Right lung (tissue), 5 donors: ENCODE measurements around the gene ECM1. TPM values are rescaled to one million over a fixed set of nuclear protein-coding genes. Genes with fewer than 3 reads are reported as not detected.
A peak's percentile ranks its signal among the peaks of the same experiment; 100 is the strongest.

Source experiments
- DNase-seq, 2 donors: peaks; one replicate each; pipeline ENCODE4 v3.0.0-alpha.2; 2013
- polyA plus RNA-seq, 5 donors: library from polyadenylated mRNA; unstranded; fragments of 120-200 nt; gene quantifications; one replicate each; pipeline versions ENCODE4 v1.2.1 to v1.2.3, GENCODE V29; 2013; ENCODE audit warnings: inconsistent platforms in 1 of 5, low replicate concordance in 1 of 5; ENCODE audit not compliant: insufficient read length in 5 of 5, insufficient read depth in 1 of 5

Gene ECM1
- polyA plus RNA-seq, 5 donors = 2.2 to 4.1 (median 3.2) TPM

DNA sequence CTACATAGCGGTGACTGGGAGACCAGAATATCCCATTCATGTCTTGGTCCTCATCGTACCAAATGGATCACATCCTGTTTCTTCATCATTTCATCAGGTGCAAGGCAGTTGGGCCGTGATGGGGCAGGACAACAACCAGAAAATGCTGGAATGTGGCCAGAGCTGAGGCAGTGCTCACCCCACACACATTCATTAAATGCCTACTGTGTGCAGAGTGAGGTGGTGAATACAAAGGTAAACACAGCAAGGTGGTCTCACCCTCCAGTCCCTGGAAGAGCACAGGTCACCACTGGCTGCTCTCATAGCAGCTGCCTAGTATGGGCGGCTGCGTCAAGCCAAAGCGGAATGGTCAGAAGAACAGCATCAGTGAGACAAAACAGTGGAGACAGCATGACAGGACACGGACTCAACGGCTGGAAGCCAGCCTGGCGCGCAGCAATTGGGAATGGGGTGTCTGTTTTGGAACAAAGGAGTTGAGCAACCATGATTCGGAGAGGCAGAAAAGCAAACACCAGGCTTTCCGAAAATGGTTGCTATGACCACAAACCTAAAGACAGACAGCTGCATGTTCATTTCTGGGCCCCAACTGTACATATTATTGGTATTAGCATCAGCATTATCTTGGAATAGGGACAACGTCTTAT, 35.7 kb downstream of the ECM1 start:
- DNase-seq = peak in 1 of 2 donors; percentile 76

DNA sequence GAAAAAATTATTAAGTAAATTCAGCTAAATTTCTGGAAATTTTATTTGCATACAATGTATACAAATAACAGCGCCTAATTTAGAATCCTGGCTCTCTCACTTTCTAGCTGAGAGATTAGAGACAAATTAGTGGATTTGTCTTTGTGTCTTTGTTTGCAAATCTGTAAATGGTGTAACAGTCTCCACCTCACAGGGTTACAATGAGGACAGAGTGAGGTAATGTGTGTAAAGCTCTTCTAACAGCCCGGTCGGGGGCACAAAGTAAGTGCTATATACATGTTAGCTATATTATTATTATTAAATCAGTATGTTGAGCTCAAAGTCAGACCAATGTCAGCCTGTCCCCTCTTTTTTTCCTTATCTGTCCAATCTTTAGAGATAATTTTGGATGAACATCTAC, 36.3 kb downstream of the ECM1 start:
- DNase-seq = no peak

DNA sequence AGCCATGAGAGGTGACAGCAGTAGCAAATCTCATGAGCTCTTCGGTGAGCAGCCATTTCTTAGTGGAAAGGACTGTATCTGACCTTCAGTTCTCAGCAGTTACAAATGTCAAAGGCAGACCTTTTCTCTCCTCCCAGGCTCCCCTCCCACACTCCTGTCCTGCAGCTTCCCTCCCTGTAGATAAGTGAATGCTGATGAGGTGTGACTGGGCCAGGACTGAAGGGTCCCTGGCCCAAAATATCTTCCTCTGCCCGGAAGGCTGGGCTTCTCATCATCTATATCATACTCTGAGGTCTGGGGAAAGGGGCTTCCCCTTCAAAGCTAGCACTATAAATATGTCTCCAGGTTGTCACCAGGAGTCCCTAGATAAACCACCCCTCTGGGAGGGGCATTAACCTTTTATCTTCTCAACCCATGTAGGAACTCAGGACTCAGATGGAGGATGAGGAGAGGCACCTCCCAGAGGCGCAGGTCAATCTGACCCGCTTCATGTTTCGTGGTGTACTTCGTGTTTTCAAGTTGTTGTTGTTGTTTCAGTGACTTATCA, 37.6 kb downstream of the ECM1 start:
- DNase-seq = no peak

DNA sequence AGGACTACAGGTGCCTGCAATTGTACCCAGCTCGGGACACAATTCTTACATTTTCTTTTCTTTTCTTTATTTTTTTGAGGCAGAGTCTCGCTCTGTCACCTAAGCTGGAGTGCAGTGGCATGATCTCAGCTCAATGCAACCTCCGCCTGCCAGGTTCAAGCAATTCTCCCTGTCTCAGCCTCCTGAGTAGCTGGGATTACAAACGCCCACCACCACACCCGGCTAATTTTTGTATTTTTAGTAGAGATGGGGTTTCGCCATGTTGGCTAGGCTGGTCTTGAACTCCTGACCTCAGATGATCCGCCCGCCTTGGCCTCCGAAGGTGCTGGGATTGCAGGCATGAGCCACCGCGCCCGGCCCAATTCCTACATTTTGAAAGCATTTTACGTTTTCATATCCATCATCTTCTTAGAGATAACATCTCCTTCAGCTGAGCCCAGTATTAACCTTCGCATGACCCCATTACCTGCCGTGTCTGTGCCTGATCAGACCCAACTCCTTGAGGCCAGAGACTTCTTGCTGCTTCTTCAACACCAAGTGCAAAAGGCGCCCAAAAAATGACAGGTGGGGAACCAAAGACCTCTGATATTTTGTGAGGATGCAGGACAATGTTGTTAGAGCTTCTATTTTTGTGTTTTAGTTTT, 38.5 kb downstream of the ECM1 start:
- no peak for DNase-seq

DNA sequence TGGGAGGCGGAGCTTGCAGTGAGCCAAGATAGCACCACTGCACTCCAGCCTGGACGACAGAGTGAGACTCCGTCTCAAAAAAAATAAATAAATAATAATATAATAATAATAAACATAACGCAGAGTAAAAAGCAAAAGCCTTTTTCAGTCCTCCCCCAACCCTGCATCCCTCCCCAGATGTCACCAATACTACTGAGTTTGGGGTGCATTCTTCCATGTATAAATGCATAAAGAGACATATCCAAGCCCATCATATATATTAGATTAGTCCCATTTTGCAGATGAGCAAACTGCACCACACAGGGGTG, 40.4 kb downstream of the ECM1 start:
- DNase-seq = no peak

DNA sequence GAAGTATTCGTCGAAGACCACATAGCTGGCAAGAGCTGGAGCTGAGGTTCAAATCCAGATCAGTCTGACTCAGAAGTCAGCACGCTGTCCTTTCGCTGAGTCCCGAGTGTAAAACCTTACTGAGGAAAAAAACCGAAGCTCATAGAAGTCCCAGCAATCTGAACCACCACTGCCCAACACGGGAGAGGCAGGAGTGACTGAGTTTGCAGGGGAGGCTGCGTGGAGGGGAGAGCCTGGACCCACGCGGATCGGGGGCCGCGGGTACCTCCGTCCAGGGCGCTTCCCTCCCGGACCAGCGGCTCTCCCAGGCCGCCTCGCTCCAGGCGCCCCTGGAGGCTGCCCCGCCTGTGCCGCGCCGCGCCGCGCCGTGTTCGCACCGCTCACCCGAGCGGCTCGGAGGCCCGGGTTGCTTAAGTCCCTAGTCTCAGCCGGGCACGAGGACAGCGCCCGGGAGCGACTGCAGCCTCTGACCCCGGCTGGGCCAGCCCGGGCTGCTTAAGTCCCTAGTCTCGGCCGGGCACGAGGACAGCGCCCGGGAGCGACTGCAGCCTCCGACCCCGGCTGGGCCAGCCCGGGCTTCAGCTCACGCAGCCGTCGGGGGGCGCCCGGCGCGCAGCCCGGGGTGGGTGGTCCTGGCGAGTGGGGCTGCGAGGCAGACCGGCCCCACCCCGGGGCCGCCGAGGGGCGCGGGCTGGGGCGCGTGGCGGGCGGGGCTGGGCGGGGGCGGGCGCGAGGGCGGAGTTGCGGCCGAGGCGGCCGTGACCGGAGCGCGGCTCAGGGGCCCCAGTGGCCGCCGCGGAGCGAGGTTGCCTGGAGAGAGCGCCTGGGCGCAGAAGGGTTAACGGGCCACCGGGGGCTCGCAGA, 41.0 kb downstream of the ECM1 start, which contains the start of gene ADAMTSL4:
Gene ADAMTSL4 (plus strand): TSS at position 777 of the 864 bp plus-strand sequence. CDS start 2,881 bp downstream, outside the sequence.
- peak; percentile 68 to 76 for DNase-seq

DNA sequence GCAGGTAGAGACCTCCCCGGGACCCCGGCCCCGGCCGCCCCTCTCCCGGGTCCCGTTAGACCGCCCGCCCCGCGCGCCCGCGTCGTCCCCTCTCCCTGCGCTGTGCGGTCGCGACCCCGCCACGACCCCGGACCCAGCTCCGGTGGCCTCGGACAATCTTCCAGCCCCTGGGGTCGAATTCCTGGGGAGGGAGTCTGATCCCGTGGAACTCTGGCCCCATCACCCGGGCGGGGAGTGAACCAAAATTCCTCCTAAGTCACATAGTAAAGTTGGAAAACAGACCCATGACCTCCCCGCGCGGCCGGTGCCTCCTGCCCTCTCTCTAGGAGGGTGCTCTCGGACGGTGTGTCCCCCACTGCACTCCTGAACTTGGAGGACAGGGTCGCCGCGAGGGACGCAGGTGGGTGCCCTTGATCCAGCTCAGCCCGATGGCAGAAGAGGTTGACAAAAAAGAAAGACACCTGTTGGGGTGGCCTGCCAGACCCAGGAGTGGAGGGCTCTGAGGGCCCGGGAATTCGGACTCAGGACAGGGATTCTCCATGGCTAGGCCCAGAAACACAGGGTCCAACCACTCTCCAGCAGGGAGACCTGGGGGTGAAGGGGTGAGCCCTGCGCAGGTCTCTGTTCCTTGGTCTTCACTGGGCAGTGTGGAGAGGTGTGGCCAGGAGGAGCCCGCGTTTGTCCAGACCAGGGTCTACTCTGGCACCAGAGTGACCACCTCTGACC, 41.8 kb downstream of the ECM1 start:
- no peak for DNase-seq

DNA sequence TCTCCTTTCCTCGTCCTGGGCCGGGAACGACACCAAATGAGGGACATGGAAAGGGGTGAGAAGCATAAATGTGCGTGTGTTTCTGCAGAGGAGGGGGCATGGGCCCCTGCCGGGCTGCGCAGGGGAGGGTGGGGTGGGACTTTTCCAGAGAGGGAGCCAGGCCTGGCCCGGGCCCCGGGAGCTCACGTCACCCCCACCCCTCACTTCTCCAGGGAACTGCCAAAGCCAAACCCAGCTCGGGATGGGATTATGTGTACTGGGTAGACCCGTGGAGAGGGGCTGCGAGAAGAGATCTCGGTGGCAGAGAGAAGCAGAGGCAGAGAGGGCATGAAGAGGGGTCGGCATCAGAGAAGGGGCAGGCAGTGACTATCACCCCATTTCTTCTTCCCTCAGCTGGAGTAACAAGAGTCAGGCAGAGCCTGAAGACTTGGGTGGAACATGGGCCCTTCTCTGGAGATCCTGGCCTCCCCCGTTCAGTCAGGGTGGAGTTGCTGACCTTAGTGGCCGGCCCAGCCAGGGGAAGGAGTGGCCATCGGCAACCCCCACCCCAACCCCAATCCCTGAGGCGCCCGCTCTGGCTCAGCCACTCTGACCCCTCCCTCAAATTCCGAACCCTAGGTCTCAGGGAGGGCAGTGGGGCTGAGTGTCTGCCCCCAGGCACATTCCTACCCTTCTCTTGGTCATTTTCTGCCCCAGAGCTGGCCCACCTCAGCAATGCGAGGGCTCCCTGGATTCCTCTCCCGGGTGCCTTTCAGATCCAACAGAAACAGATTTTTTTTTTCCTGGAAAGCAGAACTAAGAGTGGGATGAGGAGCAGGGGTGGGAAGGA, 42.5 kb downstream of the ECM1 start:
- DNase-seq = no peak

DNA sequence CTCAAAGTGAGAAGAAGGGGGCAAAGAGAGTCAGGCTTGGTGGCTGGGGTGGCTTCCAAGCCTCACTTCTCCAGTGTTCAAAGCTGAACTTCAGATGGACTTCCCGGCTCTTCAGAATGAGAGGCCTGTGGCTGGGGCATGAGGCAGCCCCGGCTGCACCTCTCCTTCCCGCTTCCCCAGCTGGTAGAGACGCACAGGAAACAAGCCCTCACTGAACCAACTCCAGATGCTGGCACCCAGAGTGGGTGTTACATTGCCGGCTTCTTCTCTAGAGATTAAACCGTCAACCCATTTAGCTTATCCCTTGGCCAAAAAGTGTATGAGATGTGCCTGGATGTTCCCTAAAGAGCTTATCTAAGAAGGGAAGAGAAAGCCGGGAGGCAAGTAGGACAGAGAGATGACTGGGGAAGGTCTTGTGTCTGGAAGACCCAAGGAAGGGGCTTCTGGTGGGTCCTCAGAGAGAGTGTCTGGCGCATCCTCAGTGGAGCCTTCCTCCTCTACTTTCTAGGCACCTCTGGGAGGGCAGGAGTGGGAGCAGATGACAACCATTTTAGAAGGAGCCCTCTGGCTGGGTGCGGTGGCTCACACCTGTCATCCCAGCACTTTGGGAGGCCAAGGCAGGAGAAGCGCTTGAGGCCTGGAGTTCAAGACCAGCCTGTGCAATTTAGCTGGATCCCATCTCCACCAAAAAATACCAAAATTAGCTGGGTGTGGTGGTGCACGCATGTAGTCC, 43.3 kb downstream of the ECM1 start:
- no peak for DNase-seq

DNA sequence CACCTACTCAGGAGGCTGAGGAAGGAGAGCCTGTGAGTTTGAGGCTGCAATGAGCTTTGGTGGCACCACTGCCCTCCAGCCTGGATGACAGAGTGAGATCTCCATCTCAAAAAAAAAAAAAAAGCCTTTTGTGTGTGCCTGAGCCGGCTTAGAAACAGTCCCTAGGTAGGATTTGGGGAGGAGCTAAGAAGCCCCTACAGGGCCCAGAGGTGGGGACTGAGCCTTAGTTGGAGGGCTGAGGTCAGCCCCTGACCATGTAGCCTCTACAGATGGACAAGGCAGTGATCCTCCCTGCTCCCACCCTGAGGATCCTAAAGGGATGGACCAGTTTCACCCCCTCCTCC, 43.8 kb downstream of the ECM1 start:
- no peak for DNase-seq

DNA sequence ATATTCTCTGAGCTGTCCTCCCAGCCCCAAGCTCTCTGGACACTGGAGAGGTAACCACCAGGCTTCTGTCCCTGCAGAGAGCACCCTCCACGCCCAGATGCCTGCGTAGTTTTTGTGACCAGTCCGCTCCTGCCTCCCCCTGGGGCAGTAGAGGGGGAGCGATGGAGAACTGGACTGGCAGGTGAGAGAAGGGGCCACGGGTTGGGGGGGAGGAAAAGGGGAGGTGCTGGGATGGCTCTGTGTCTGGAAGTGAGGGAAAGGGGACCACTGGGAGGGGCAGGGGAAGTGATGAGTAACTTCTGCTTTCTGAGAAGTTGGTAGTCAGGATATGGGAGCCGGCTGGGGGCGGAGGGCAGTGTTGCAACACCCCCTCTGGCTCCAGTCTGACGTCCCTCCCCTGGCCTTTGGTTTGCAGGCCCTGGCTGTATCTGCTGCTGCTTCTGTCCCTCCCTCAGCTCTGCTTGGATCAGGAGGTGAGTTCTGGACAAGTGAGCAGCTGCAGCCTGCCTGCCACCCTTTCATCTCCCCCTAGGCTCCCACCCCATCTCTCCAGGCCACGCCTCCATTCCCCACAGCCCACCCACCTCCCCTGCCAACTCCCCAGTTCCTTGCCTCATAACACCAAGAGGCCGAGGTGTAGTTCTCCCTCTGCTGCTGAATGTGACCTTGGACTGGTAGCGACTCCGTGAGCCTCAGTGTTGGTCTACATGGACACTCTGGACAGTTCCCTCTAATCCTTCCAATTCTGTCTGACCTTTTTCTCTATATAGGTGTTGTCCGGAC, 44.4 kb downstream of the ECM1 start:
- peak; percentile 76 to 85 for DNase-seq

DNA sequence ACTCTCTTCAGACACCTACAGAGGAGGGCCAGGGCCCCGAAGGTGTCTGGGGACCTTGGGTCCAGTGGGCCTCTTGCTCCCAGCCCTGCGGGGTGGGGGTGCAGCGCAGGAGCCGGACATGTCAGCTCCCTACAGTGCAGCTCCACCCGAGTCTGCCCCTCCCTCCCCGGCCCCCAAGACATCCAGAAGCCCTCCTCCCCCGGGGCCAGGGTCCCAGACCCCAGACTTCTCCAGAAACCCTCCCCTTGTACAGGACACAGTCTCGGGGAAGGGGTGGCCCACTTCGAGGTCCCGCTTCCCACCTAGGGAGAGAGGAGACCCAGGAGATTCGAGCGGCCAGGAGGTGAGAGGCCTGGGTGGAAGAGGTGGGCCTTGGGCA, 45.0 kb downstream of the ECM1 start:
- DNase-seq = no peak

DNA sequence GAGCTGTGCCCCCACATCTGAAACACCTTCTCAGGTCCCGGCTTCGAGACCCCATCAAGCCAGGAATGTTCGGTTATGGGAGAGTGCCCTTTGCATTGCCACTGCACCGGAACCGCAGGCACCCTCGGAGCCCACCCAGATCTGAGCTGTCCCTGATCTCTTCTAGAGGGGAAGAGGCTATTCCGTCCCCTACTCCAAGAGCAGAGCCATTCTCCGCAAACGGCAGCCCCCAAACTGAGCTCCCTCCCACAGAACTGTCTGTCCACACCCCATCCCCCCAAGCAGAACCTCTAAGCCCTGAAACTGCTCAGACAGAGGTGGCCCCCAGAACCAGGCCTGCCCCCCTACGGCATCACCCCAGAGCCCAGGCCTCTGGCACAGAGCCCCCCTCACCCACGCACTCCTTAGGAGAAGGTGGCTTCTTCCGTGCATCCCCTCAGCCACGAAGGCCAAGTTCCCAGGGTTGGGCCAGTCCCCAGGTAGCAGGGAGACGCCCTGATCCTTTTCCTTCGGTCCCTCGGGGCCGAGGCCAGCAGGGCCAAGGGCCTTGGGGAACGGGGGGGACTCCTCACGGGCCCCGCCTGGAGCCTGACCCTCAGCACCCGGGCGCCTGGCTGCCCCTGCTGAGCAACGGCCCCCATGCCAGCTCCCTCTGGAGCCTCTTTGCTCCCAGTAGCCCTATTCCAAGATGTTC, 45.6 kb downstream of the ECM1 start:
- DNase-seq = no peak

DNA sequence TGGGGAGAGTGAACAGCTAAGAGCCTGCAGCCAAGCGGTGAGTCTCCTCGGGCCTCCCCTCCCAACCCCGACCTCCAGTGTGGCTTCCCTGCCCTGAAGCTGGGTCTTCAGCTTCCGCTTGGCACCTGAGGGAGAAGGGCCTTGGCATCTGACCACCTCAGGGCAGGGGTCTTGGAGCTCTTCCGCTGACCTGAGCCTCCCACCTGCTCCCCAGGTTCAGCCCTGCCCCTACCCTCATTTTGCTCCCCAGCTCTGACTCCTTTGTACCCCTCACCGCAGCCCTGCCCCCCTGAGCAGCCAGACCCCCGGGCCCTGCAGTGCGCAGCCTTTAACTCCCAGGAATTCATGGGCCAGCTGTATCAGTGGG, 46.2 kb downstream of the ECM1 start:
- DNase-seq = no peak

DNA sequence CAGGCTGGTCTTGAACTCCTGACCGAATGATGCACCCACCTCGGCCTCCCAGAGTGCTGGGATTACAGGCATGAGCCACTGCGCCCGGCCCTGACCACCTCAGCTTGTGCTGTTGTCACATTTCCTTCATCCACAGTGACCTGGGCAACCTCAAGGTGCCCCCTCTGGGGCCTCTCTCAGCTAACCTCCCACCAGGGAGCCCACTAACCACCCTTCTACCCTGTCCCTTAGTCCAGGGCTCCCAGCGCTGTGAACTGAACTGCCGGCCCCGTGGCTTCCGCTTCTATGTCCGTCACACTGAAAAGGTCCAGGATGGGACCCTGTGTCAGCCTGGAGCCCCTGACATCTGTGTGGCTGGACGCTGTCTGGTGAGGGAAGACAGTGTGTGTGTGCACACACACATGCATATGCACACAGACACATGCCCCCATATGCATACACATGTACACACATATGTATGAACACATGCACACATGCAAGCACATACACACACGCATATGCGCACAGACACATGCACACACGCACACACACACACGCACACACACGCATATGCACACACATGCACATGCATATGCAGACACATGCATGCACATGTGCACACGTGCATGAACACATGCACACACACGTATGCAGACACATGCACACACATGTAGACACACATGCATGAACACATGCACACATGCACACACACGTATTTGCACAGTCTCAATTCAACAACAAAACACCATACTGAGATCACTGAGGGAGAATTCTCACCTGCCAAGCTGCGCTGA, 47.5 kb downstream of the ECM1 start:
- no peak for DNase-seq

DNA sequence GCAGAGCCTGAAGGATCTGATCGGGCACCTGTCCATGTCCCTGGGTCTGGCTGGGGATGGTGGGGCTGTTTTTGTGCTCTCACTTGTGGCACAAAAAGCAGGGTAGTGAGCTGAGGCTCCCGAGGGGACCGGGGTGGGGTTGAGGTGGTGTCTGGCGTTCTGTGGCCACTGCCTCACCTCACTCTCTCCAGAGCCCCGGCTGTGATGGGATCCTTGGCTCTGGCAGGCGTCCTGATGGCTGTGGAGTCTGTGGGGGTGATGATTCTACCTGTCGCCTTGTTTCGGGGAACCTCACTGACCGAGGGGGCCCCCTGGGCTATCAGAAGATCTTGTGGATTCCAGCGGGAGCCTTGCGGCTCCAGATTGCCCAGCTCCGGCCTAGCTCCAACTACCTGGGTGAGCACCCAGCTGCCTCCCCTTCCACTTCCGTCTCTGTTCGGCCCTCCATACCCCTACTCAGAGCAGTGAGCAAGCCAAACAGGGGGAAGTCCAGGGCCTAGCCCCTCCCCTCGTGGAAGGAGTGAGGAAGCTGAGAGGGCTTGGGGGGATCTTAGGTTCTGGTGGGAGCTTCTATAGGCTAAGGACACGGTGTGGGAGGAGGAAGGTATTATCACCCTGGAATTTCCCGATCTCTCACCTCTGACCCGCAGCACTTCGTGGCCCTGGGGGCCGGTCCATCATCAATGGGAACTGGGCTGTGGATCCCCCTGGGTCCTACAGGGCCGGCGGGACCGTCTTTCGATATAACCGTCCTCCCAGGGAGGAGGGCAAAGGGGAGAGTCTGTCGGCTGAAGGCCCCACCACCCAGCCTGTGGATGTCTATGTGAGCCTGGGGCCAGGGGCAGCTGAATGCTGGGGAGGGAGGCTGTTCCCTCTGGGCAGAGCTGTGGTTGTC, 48.3 kb downstream of the ECM1 start:
- DNase-seq = no peak

DNA sequence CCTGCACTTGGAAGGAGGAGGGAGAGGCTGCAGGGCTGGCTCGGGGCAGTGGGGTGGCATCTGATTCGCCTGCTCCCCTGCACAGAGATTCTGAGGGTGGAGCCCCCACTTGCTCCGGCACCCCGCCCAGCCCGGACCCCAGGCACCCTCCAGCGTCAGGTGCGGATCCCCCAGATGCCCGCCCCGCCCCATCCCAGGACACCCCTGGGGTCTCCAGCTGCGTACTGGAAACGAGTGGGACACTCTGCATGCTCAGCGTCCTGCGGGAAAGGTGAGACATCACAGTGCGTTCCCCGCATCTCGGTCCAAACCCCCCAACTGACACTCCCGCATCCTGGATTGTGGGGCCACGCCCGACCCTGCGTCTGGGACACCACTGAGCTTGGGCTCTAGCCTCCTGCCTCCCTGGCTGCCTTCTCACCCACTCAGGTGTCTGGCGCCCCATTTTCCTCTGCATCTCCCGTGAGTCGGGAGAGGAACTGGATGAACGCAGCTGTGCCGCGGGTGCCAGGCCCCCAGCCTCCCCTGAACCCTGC, 49.2 kb downstream of the ECM1 start:
- no peak for DNase-seq
